Upper lobe of right lung (tissue), 1 donor: ENCODE data around the gene BABAM2. TPM values are rescaled to one million over a fixed set of nuclear protein-coding genes. Genes with fewer than 3 reads are reported as not detected.

Source experiments
- ATAC-seq: fragments of 200-7000 bp; cut with Tn5 transposase; one replicate; pipeline ENCODE4 v1.9.1; 2020; ENCODE audit warnings: mild to moderate bottlenecking, moderate library complexity
- DNase-seq: peaks from one replicate; pipeline ENCODE4 v3.0.0-alpha.2; 2020
- H3K27ac ChIP-seq: fragments of 200-600 bp; one replicate; pipeline ENCODE4 v1.8.0; 2022
- H3K27me3 ChIP-seq: fragments of 200-600 bp; one replicate; pipeline ENCODE4 v1.8.0; 2022; ENCODE audit warnings: mild to moderate bottlenecking
- H3K36me3 ChIP-seq: fragments of 200-600 bp; one replicate; pipeline ENCODE4 v1.8.0; 2022
- H3K4me1 ChIP-seq: fragments of 200-600 bp; one replicate; pipeline ENCODE4 v1.8.0; 2022
- H3K4me3 ChIP-seq: fragments of 200-600 bp; one replicate; pipeline ENCODE4 v1.8.0; 2022; ENCODE audit warnings: mild to moderate bottlenecking
- H3K9me3 ChIP-seq: fragments of 200-600 bp; one replicate; pipeline ENCODE4 v1.8.0; 2022
- intact Hi-C: fragments of 100-400 bp; cut with DNase I; formaldehyde crosslinking; loops from one replicate; pipeline ENCODE4 v1.11.0; 2022
- total RNA-seq: library from RNA; stranded (reverse); fragmentation: NEBNext Ultra II Directional; extraction: Animal tissue kit (Norgen Biotek cat#: 25700); gene quantifications from one replicate; pipeline ENCODE4 v1.2.1, GENCODE V29; 2021
- TF ChIP-seq, protein P1 (sequence below): fragments of 200-600 bp; IDR thresholded peaks from one replicate; pipeline ENCODE4 v1.8.0; 2022; ENCODE audit warnings: antibody characterized with exemption
- donor health status: DM: no; HTN: yes; CAD: no; lungs with severe emphysema.

Gene BABAM2
- total RNA-seq, 1 donor from 2014 or later: 36.2 TPM

DNA sequence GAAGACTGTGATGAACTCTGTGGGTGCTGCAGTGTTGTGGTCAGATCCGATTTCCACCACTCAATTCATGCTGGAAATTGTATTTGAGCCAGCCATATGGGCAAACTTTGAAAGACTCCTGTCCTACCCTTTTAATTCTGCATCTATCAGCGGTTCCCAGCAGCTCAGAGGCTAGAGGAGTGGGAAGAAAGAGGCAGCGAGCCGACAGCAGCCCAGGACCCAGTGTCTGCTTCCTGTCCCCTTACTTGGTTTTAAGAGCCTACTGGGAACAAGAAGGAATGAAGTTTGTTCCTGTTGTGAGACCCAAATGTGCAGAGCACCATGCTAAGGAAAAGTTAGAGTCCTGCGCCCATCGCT is 429.5 kb downstream of the BABAM2 start:
- no peaks in the 10 kb centered on the region for H3K36me3 ChIP-seq
- ATAC-seq (no peak), DNase-seq (no peak)
- no peak overlapping the region for H3K4me3 ChIP-seq
- H3K9me3 ChIP-seq: no peaks in the 10 kb centered on the region
- intact Hi-C loops: no loop called here
- H3K27me3 ChIP-seq: no peaks in the 10 kb centered on the region
- H3K27ac ChIP-seq: no peak overlapping the region
- no peaks in the 10 kb centered on the region for H3K4me1 ChIP-seq
- TF ChIP-seq, protein P1, sequence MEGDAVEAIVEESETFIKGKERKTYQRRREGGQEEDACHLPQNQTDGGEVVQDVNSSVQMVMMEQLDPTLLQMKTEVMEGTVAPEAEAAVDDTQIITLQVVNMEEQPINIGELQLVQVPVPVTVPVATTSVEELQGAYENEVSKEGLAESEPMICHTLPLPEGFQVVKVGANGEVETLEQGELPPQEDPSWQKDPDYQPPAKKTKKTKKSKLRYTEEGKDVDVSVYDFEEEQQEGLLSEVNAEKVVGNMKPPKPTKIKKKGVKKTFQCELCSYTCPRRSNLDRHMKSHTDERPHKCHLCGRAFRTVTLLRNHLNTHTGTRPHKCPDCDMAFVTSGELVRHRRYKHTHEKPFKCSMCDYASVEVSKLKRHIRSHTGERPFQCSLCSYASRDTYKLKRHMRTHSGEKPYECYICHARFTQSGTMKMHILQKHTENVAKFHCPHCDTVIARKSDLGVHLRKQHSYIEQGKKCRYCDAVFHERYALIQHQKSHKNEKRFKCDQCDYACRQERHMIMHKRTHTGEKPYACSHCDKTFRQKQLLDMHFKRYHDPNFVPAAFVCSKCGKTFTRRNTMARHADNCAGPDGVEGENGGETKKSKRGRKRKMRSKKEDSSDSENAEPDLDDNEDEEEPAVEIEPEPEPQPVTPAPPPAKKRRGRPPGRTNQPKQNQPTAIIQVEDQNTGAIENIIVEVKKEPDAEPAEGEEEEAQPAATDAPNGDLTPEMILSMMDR: no peak

DNA sequence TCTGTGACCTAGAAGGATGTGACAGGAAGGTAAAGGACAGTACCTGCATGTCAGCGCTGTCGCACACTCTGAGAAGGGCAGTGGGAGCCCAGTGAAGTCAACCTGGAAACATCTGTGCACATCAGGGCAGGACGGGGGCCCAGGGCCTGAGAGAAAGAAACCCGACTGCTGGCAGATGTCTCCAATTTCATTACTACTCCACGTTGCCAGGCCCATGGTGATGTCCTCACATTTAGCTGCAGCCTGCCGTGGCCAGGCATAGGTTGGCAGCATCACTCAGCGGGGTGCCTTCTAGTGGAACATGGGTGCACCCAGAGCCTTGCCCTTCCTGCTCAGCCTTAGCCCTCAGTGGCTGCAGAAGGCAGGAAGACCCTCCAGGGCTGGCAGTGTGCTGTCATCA is 429.8 kb downstream of the BABAM2 start:
- ATAC-seq: no peak
- Histone ChIP-seq H3K9me3 (no peaks in the 10 kb centered on the region), H3K27me3 (no peaks in the 10 kb centered on the region), H3K36me3 (no peaks in the 10 kb centered on the region), H3K4me1 (no peaks in the 10 kb centered on the region), H3K4me3 (no peak overlapping the region), H3K27ac (no peak overlapping the region)
- TF ChIP-seq, protein P1: no peak
- intact Hi-C loops: no loop called here
- no peak for DNase-seq

DNA sequence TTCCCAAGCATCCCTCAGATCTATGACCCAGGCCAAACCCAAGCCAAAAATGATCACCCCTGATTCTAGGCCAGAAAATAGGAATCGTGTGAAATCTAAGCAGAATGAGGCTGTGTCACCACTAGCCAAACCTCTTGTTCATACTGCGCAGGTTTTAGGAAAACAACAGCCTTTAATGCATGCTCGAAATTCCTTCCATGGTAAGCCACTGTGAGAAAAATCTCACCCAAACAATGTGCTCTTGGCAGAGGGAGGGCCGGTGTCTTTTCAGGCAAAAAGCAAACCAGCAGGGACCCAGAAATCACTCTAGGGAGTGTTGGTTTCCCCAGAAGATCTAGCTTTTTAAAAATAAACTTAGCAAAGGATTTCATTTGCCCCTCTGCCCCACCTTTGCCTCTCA is 430.9 kb downstream of the BABAM2 start:
- H3K27ac ChIP-seq: no peak overlapping the region
- no peaks in the 10 kb centered on the region for H3K36me3 ChIP-seq
- no peak for ATAC-seq
- DNase-seq: no peak
- H3K27me3 ChIP-seq: no peaks in the 10 kb centered on the region
- TF ChIP-seq, protein P1: no peak
- H3K4me3 ChIP-seq: no peak overlapping the region
- no peaks in the 10 kb centered on the region for H3K9me3 ChIP-seq
- intact Hi-C loops: no loop called here
- peaks cover 4% of the 10 kb centered on the region for H3K4me1 ChIP-seq

DNA sequence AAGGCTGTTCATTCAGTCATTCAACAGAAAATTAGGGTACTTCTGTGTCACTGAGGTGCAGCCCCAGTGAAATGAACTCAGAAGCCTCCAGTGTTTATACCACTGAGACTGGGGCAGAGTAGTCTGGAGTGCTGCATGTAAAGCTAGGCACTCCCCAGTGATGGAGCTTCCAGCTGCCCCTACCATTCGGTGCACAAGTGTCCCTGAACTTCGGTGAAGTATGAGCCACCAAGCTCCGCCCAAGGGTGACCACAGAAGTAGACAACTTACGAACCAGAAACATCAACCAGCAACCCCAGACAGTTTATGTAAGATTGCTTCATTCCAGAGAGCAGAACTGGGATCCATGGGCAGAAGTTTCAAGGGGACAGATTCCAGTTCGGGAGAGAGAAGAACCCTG is 431.5 kb downstream of the BABAM2 start:
- TF ChIP-seq, protein P1: no peak
- no peak for DNase-seq
- H3K27me3 ChIP-seq: no peaks in the 10 kb centered on the region
- ATAC-seq: no peak
- intact Hi-C loops: no loop called here
- no peaks in the 10 kb centered on the region for H3K36me3 ChIP-seq
- H3K9me3 ChIP-seq: no peaks in the 10 kb centered on the region
- no peak overlapping the region for H3K27ac ChIP-seq
- peaks cover 4% of the 10 kb centered on the region for H3K4me1 ChIP-seq
- no peak overlapping the region for H3K4me3 ChIP-seq

DNA sequence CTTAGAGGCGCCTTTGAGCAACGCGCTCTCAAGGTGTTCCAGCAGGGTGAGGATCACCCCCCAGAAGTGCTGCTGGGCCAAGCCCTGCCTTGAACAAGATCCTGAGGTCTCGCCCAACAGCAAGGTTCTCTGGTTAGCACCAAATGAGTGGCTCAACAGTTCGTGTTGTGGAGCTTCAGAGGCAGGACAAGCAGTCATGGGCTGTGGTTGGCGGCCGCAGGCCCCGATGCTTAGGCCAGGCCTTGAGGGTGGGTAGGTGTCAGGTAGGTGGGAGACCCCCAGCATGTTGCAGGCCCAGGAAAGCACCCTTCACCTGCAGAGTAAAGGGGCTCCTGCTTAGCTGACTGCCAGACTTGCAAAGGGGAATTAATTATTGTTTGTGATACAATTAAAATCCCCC is 431.9 kb downstream of the BABAM2 start:
- TF ChIP-seq, protein P1: no peak
- DNase-seq: no peak
- Histone ChIP-seq H3K4me3 (no peak overlapping the region), H3K9me3 (no peaks in the 10 kb centered on the region), H3K27me3 (no peaks in the 10 kb centered on the region), H3K4me1 (peaks cover 7% of the 10 kb centered on the region), H3K36me3 (no peaks in the 10 kb centered on the region), H3K27ac (no peak overlapping the region)
- ATAC-seq: no peak
- intact Hi-C loops: no loop called here

DNA sequence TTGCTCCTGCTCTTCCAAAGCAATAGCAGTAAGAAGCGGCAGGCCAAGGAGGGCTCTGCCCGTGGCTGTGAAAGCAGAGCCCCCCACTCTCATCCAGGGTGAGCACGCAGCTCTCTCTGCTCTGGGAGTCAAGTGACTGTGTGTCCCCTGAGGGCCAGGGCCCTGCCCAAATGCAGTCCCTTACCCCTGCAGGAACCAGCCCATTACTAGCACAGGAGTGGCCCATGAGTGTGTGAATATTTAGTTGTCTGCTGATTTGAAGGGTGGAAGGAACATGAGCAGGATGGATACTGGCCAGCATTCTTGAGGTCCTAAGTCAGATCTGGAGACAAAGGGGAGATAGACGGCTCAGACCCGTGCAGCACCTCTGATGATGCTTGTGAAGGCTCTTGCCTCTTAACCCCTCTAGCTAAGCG is 432.5 kb downstream of the BABAM2 start:
- Histone ChIP-seq H3K9me3 (no peaks in the 10 kb centered on the region), H3K4me3 (no peak overlapping the region), H3K27me3 (no peaks in the 10 kb centered on the region), H3K36me3 (no peaks in the 10 kb centered on the region), H3K4me1 (peaks cover 13% of the 10 kb centered on the region), H3K27ac (no peak overlapping the region)
- DNase-seq (no peak), ATAC-seq (no peak)
- TF ChIP-seq, protein P1: no peak
- intact Hi-C loops: no loop called here
